Heart left ventricle (tissue), 16 donors: ENCODE measurements around the gene WNK2. TPM values are rescaled to one million over a fixed set of nuclear protein-coding genes. Genes with fewer than 3 reads are reported as not detected.
"Not testable (repeated sequence)": the region's sequence is repeated elsewhere in the genome, so short reads cannot be mapped to it uniquely, and the experiment has no call there.

ENCODE experiments used
- ATAC-seq, 4 donors: fragments of 200-7000 bp; cut with Tn5 transposase; one replicate each; pipeline ENCODE4 v1.9.1; 2020 to 2022; ENCODE audit warnings: moderate library complexity in 4 of 4, mild to moderate bottlenecking in 3 of 4, moderate number of reproducible peaks in 1 of 4
- DNase-seq, 5 donors: peaks; one replicate each; pipeline ENCODE4 v3.0.0-alpha.2; 2020
- H3K27ac ChIP-seq, 12 donors: fragments of 200-600 bp; sonication (generic) in 4 of 12; one replicate each; pipeline versions ENCODE4 v1.5.0 to v1.8.0; 2016 to 2022; ENCODE audit warnings: mild to moderate bottlenecking in 2 of 12
- H3K27me3 ChIP-seq, 9 donors: fragments of 200-600 bp; sonication (generic) in 2 of 9; one replicate each; pipeline versions ENCODE4 v1.5.1 to v1.8.0; 2016 to 2022; ENCODE audit warnings: mild to moderate bottlenecking in 3 of 9
- H3K36me3 ChIP-seq, 9 donors: fragments of 200-600 bp; sonication (generic) in 2 of 9; one replicate each; pipeline versions ENCODE4 v1.5.0 to v1.8.0; 2018 to 2022; ENCODE audit warnings: mild to moderate bottlenecking in 2 of 9
- H3K4me1 ChIP-seq, 12 donors: fragments of 200-600 bp; sonication (generic) in 4 of 12; one replicate each; pipeline versions ENCODE4 v1.5.0 to v1.8.0; 2016 to 2022; ENCODE audit warnings: mild to moderate bottlenecking in 3 of 12
- H3K4me3 ChIP-seq, 12 donors: fragments of 200-600 bp; sonication (generic) in 4 of 12; one replicate each; pipeline versions ENCODE4 v1.5.0 to v1.8.0; 2017 to 2022; ENCODE audit warnings: mild to moderate bottlenecking in 9 of 12, moderate library complexity in 4 of 12
- H3K9me3 ChIP-seq, 12 donors: fragments of 200-600 bp; sonication (generic) in 4 of 12; one replicate each; pipeline versions ENCODE4 v1.5.0 to v1.8.0; 2016 to 2022; ENCODE audit warnings: mild to moderate bottlenecking in 1 of 12
- CTCF ChIP-seq, 12 donors: fragments of 200-600 bp; sonication (generic) in 4 of 12; IDR thresholded peaks; one replicate each; pipeline versions ENCODE4 v1.5.0 to v1.8.0; 2018 to 2022; ENCODE audit warnings: antibody characterized with exemption in 12 of 12, mild to moderate bottlenecking in 5 of 12
- POLR2A ChIP-seq, 2 donors: fragments of 450-650 bp; IDR thresholded peaks; one replicate each; pipeline ENCODE4 v1.6.1; 2017; ENCODE audit warnings: antibody characterized with exemption in 2 of 2, mild to moderate bottlenecking in 2 of 2, moderate library complexity in 2 of 2
- whole genome bisulfite sequencing, 4 donors: extraction: QIAGEN DNeasy Blood & Tissue Kit in 2 of 4; methylation state at CpG; one replicate each; pipeline versions ENCODE4 v1.1.5 to v1.1.7; 2013 to 2018; 5-methylcytosine and 5-hydroxymethylcytosine counted together
- intact Hi-C, 10 donors: fragments of 100-400 bp; cut with DNase I; formaldehyde crosslinking; loops; one replicate each; pipeline versions ENCODE4 v1.11.1 to v1.14.2; 2022
- polyA plus RNA-seq, 2 donors: library from polyadenylated mRNA; stranded (reverse); fragments of 200-250 nt; gene quantifications; one replicate each; pipeline ENCODE4 v1.2.3, GENCODE V29; 2013
- total RNA-seq, 9 donors: library from RNA; depleted of rRNA in 2 of 9; stranded (reverse); fragments of >200 nt in 2 of 9; fragmentation: NEBNext Ultra II Directional in 3 of 9; extraction: Animal tissue kit (Norgen Biotek cat#: 25700) in 3 of 9; gene quantifications; one replicate each; pipeline versions ENCODE4 v1.1.0 to v1.2.4, GENCODE V29; 2016 to 2023
- donor health status: ischemic (EF 13 %, LVEDD 7.1; RV severe dilation, severe dysfunction).
- donor health status: healthy with polysubstance abuse.
- donor health status: DM: no; HTN: yes; CAD: no.
- donor health status: DM: no; HTN: no; CAD: no.
- donor health status: ischemic (EF 25% LVEDD 6.9; RV normal size, moderate dysfunction).
- donor health status: ischemic (EF 25% LVEDD 5.7; RV mildly dilated, moderate dysfunction).
- donor health status: healthy.
- donor health status: DM: yes; HTN: yes; CAD: no.
- donor health status: ischemic (EF 35%, LVEDD 5.7; RV mildly dilated, moderate dysfunction).
- donor health status: nonischemic (EF 11% LVEDD 7.7; RV severe dilation, severe dysfunction).
- donor health status: DM: yes; HTN: yes; CAD: no.
- donor health status: PGD.
- donor health status: ischemic (EF 29% LVEDD 5.4; RV normal size, mild dysfunction).
- donor health status: nonischemic (EF 23%, LVEDD 6.1; RV moderate dilation, normal function).

The WNK2 gene
- total and polyA plus RNA-seq, 11 donors = 29.4 to 206 (median 112) TPM

- no peak for ATAC-seq
- H3K4me1 ChIP-seq = no peaks in the 10 kb centered on the region
Observed at GRCh38 chr9:93354451-93354850, 170.5 kb downstream of the WNK2 start.

GRCh38 chr9:93355827-93356226 is 171.9 kb downstream of the WNK2 start:
- Histone ChIP-seq H3K4me3 (no peak overlapping the region), H3K27ac (no peak overlapping the region), H3K27me3 (no peaks in the 10 kb centered on the region), H3K36me3 (no peaks in the 10 kb centered on the region), H3K9me3 (peaks cover 0 to 13% (median 0%) of the 10 kb centered on the region in 12 donors), H3K4me1 (no peaks in the 10 kb centered on the region)
- DNase-seq (no peak), ATAC-seq (no peak)
- TF ChIP-seq CTCF (IDR thresholded peaks at IDR 0.05) (no peak), POLR2A (IDR thresholded peaks at IDR 0.05) (no peak)
- intact Hi-C loops = no loop called here
- WGBS, 4 donors = 92 to 100% (median 93%) methylated on average over 2 of the region's 2 CpGs

More at GRCh38 chr9:93354451-93354850, 170.5 kb downstream of the WNK2 start:
- Histone ChIP-seq H3K4me3 (no peak overlapping the region), H3K27me3 (no peaks in the 10 kb centered on the region), H3K36me3 (no peaks in the 10 kb centered on the region), H3K27ac (no peak overlapping the region), H3K9me3 (no peaks in the 10 kb centered on the region)
- DNase-seq = no peak
- 88 to 90% (median 88%) methylated on average over 4 of the region's 4 CpGs for WGBS, 4 donors
- TF ChIP-seq CTCF (IDR thresholded peaks at IDR 0.05) (no peak), POLR2A (IDR thresholded peaks at IDR 0.05) (no peak)
- intact Hi-C loops = no loop called here

- H3K4me1 ChIP-seq = no peaks in the 10 kb centered on the region
- no peaks in the 10 kb centered on the region for H3K27me3 ChIP-seq
- WGBS, 4 donors = 67 to 73% (median 68%) methylated on average over 5 of the region's 5 CpGs
- DNase-seq (no peak), ATAC-seq (no peak)
- no peaks in the 10 kb centered on the region for H3K36me3 ChIP-seq
- intact Hi-C loops = no loop called here
- H3K9me3 ChIP-seq = peaks cover 0 to 26% (median 8%) of the 10 kb centered on the region in 12 donors
- no peak overlapping the region for H3K4me3 ChIP-seq
- H3K27ac ChIP-seq = no peak overlapping the region
- no peak for TF ChIP-seq CTCF (IDR thresholded peaks at IDR 0.05)
- TF ChIP-seq POLR2A (IDR thresholded peaks at IDR 0.05) = no peak
Observed at GRCh38 chr9:93357649-93358048, 173.7 kb downstream of the WNK2 start.

GRCh38 chr9:93359907-93360306 is 176.0 kb downstream of the WNK2 start:
- WGBS, 4 donors = 83 to 94% (median 88%) methylated on average over 8 of the region's 8 CpGs
- H3K4me1 ChIP-seq, DNase-seq, H3K4me3 ChIP-seq, H3K27me3 ChIP-seq, intact Hi-C loops, H3K36me3 ChIP-seq, ATAC-seq, H3K27ac ChIP-seq: not testable (repeated sequence)
- peaks cover 0 to 26% (median 8%) of the 10 kb centered on the region in 12 donors for H3K9me3 ChIP-seq

- Histone ChIP-seq H3K27me3 (no peaks in the 10 kb centered on the region), H3K36me3 (no peaks in the 10 kb centered on the region), H3K4me1 (no peaks in the 10 kb centered on the region), H3K4me3 (no peak overlapping the region), H3K9me3 (peaks cover 0 to 26% (median 8%) of the 10 kb centered on the region in 12 donors), H3K27ac (no peak overlapping the region)
- TF ChIP-seq CTCF (IDR thresholded peaks at IDR 0.05) = no peak
- TF ChIP-seq POLR2A (IDR thresholded peaks at IDR 0.05) = no peak
- WGBS, 4 donors = 61 to 63% (median 63%) methylated on average over 3 of the region's 3 CpGs
- intact Hi-C loops = no loop called here
- DNase-seq (no peak), ATAC-seq (no peak)
Observed at GRCh38 chr9:93361995-93362394, 178.1 kb downstream of the WNK2 start.
